ENCODE data around the gene GALNT2. TPM values are rescaled to one million over a fixed set of nuclear protein-coding genes. Genes with fewer than 3 reads are reported as not detected.

The GALNT2 gene
- total RNA-seq, 1 donor from 2014 or later: 66.3 TPM

GRCh38 chr1:230188826-230189225, 121.8 kb downstream of the GALNT2 start:
- H3K4me3 Mint-ChIP-seq: no peak overlapping the region
- peaks cover 30% of the 10 kb centered on the region for H3K4me1 Mint-ChIP-seq (ENCODE audit: unreplicated experiment)
- TF ChIP-seq, protein P1, sequence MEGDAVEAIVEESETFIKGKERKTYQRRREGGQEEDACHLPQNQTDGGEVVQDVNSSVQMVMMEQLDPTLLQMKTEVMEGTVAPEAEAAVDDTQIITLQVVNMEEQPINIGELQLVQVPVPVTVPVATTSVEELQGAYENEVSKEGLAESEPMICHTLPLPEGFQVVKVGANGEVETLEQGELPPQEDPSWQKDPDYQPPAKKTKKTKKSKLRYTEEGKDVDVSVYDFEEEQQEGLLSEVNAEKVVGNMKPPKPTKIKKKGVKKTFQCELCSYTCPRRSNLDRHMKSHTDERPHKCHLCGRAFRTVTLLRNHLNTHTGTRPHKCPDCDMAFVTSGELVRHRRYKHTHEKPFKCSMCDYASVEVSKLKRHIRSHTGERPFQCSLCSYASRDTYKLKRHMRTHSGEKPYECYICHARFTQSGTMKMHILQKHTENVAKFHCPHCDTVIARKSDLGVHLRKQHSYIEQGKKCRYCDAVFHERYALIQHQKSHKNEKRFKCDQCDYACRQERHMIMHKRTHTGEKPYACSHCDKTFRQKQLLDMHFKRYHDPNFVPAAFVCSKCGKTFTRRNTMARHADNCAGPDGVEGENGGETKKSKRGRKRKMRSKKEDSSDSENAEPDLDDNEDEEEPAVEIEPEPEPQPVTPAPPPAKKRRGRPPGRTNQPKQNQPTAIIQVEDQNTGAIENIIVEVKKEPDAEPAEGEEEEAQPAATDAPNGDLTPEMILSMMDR (conservative IDR thresholded peaks at IDR 0.05): no peak
- H3K9me3 Mint-ChIP-seq: peaks cover 10% of the 10 kb centered on the region
- peak overlapping the region; percentile 18 for H3K27ac Mint-ChIP-seq
- H3K27me3 Mint-ChIP-seq: no peaks in the 10 kb centered on the region
- peaks cover 16% of the 10 kb centered on the region for H3K36me3 Mint-ChIP-seq
- no peak for DNase-seq (ENCODE audit: extremely low spot score, unreplicated experiment)

DNA sequence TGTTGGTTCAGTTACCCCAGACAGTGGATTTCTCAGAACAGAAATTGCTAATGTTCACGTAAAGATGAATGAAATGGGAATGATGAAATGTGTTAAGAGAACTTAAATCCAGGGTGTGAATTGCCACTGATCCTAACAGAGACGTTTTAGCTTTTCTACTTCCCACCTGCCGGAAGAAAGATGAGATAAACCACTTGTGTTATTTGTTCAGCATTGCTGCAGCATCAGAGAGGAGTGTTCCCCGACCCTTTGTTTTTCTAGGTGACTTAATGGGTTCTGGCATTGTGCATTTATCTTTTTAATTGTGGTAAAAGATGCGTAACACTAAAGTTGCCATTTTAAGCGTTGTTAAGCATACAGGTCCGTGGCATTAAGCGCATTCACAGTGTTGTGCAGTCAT, 122.3 kb downstream of the GALNT2 start:
- Mint-ChIP-seq H3K36me3 (peaks cover 16% of the 10 kb centered on the region), H3K4me1 (ENCODE audit: unreplicated experiment) (peaks cover 33% of the 10 kb centered on the region)

GRCh38 chr1:230189824-230190223, 122.8 kb downstream of the GALNT2 start:
- no peaks in the 10 kb centered on the region for H3K27me3 Mint-ChIP-seq
- H3K9me3 Mint-ChIP-seq: peaks cover 5% of the 10 kb centered on the region
- H3K4me3 Mint-ChIP-seq: no peak overlapping the region

More for the DNA sequence above, 122.3 kb downstream of the GALNT2 start:
- Mint-ChIP-seq H3K9me3 (peaks cover 10% of the 10 kb centered on the region), H3K4me3 (no peak overlapping the region), H3K27ac (no peak overlapping the region), H3K27me3 (no peaks in the 10 kb centered on the region)
- TF ChIP-seq, protein P1 (conservative IDR thresholded peaks at IDR 0.05): no peak
- DNase-seq (ENCODE audit: extremely low spot score, unreplicated experiment): no peak

GRCh38 chr1:230191079-230191804, 124.2 kb downstream of the GALNT2 start:
- no peaks in the 10 kb centered on the region for H3K27me3 Mint-ChIP-seq
- H3K27ac Mint-ChIP-seq: no peak overlapping the region
- peaks cover 5% of the 10 kb centered on the region for H3K9me3 Mint-ChIP-seq
- TF ChIP-seq, protein P1 (conservative IDR thresholded peaks at IDR 0.05): no peak
- DNase-seq (ENCODE audit: extremely low spot score, unreplicated experiment): no peak
- H3K4me1 Mint-ChIP-seq (ENCODE audit: unreplicated experiment): peaks cover 30% of the 10 kb centered on the region
- H3K4me3 Mint-ChIP-seq: no peak overlapping the region
- peaks cover 8% of the 10 kb centered on the region for H3K36me3 Mint-ChIP-seq

More at GRCh38 chr1:230189824-230190223, 122.8 kb downstream of the GALNT2 start:
- no peak for DNase-seq (ENCODE audit: extremely low spot score, unreplicated experiment)
- peaks cover 34% of the 10 kb centered on the region for H3K4me1 Mint-ChIP-seq (ENCODE audit: unreplicated experiment)
- TF ChIP-seq, protein P1 (conservative IDR thresholded peaks at IDR 0.05): no peak
- H3K27ac Mint-ChIP-seq: peak overlapping the region; percentile 21
- peaks cover 11% of the 10 kb centered on the region for H3K36me3 Mint-ChIP-seq

DNA sequence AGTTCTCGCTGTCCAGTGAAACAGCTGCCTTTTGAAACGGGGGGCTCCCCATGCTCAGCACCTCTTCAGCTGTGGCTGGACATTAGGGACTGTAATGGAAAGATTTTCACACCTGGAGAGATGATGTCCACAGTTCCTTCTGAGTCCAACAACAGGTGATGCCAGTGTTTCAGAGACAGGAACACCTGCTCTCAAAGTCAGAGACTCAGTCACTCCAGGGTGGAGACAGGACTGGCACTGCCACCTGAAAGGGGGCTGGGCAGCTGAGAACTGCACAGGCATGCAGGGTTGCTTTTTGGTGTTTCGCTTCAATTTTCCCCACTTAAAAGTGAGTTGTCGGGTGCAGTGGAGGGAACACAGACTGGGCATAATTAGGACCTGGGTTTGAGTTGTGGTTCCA, 124.8 kb downstream of the GALNT2 start:
- Mint-ChIP-seq H3K9me3 (peaks cover 3% of the 10 kb centered on the region), H3K4me1 (ENCODE audit: unreplicated experiment) (peaks cover 30% of the 10 kb centered on the region), H3K27me3 (no peaks in the 10 kb centered on the region), H3K36me3 (peaks cover 4% of the 10 kb centered on the region), H3K4me3 (no peak overlapping the region), H3K27ac (no peak overlapping the region)
- TF ChIP-seq, protein P1 (conservative IDR thresholded peaks at IDR 0.05): no peak
- no peak for DNase-seq (ENCODE audit: extremely low spot score, unreplicated experiment)

Measured in type B pancreatic cell (in vitro differentiated cells).